ENCODE results near the gene KAT6B.

The KAT6B gene

DNA sequence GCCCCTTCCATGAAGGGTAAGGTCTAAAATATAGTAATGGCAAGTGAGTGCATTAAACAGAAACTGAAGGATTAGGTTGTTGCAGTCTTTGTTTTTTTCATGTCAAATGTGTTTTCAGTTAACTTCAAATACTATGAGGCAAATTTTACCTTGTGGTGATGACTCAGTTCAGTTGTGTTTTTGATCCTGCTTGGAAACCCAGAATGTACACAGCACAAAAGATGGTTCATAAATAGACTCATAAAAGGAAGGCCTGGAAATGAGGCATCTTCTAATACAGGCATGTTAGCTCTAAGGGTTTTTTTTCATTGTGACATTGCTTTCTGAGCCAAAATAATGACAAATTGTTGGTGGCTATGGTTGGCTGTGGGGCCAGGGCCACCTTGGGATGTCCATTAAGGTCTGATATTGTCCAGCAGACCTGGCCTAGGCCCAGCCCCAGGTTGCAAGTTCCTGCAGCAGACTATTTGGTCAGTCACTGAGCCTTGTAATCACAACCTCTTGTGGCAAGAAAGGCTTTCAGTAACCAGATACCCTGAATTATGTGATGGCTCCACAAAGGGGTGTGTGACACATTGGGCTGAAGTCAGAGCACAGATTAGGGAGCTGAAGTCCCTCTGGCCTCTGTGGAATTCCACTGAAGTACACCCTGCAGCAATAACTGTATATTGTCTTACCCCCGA lies 216.0 kb downstream of the KAT6B start:
- TF ChIP-seq, protein P1, sequence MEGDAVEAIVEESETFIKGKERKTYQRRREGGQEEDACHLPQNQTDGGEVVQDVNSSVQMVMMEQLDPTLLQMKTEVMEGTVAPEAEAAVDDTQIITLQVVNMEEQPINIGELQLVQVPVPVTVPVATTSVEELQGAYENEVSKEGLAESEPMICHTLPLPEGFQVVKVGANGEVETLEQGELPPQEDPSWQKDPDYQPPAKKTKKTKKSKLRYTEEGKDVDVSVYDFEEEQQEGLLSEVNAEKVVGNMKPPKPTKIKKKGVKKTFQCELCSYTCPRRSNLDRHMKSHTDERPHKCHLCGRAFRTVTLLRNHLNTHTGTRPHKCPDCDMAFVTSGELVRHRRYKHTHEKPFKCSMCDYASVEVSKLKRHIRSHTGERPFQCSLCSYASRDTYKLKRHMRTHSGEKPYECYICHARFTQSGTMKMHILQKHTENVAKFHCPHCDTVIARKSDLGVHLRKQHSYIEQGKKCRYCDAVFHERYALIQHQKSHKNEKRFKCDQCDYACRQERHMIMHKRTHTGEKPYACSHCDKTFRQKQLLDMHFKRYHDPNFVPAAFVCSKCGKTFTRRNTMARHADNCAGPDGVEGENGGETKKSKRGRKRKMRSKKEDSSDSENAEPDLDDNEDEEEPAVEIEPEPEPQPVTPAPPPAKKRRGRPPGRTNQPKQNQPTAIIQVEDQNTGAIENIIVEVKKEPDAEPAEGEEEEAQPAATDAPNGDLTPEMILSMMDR (conservative IDR thresholded peaks at IDR 0.05; ENCODE audit: low read depth, low read length), result no peak
- Histone ChIP-seq H3K4me1 (ENCODE audit: low read depth, poor library complexity, severe bottlenecking) (no peaks in the 10 kb centered on the region), H3K9ac (no peak overlapping the region), H3K4me3 (IDR thresholded peaks at IDR 0.05; ENCODE audit: insufficient read depth, low read depth, low read length) (no peak overlapping the region), H2AFZ (ENCODE audit: low read depth) (no peak overlapping the region), H3K27ac (no peak overlapping the region), H3K4me2 (no peak overlapping the region), H3K79me2 (ENCODE audit: insufficient read depth, low read depth) (no peaks in the 10 kb centered on the region), H3K27me3 (ENCODE audit: insufficient read depth, low read depth) (no peaks in the 10 kb centered on the region), H3K36me3 (ENCODE audit: insufficient read depth) (no peaks in the 10 kb centered on the region), H4K20me1 (ENCODE audit: insufficient read depth) (no peaks in the 10 kb centered on the region)

- TF ChIP-seq, protein P1 (conservative IDR thresholded peaks at IDR 0.05; ENCODE audit: low read depth, low read length), result no peak
- H3K9ac ChIP-seq, result no peak overlapping the region
- H3K27ac ChIP-seq, result no peak overlapping the region
- no peaks in the 10 kb centered on the region for H3K79me2 ChIP-seq (ENCODE audit: insufficient read depth, low read depth)
- H3K4me3 ChIP-seq (IDR thresholded peaks at IDR 0.05; ENCODE audit: insufficient read depth, low read depth, low read length), result no peak overlapping the region
- H2AFZ ChIP-seq (ENCODE audit: low read depth), result no peak overlapping the region
- no peaks in the 10 kb centered on the region for H3K27me3 ChIP-seq (ENCODE audit: insufficient read depth, low read depth)
- no peaks in the 10 kb centered on the region for H3K36me3 ChIP-seq (ENCODE audit: insufficient read depth)
- no peaks in the 10 kb centered on the region for H4K20me1 ChIP-seq (ENCODE audit: insufficient read depth)
- no peaks in the 10 kb centered on the region for H3K4me1 ChIP-seq (ENCODE audit: low read depth, poor library complexity, severe bottlenecking)
- no peak overlapping the region for H3K4me2 ChIP-seq
These were observed 217.1 kb downstream of the KAT6B start for GRCh38 chr10:75043256-75044131.

DNA sequence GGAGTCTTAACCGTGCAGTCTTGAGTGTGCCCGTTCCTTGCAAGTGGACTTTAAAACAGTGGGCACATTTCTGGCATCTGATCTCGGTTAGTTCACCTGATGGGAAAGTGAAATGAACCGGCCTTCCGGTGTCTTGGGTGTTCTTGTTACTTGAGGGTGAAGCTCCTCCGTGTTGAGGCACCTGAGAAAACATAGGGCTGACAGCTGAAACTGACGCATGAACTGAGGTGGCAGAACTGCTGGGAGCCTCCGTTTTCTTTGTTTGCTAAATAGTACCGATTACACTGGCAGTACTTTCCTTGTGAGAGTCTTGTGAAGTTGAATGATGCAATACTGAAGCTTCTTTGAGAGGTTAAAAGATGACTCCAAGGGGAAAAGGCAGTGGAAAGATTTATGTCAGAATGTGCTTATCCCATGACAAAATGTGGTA lies 222.3 kb downstream of the KAT6B start:
- Histone ChIP-seq H3K79me2 (ENCODE audit: insufficient read depth, low read depth) (no peaks in the 10 kb centered on the region), H3K27me3 (ENCODE audit: insufficient read depth, low read depth) (no peaks in the 10 kb centered on the region), H3K27ac (no peak overlapping the region), H3K4me3 (IDR thresholded peaks at IDR 0.05; ENCODE audit: insufficient read depth, low read depth, low read length) (no peak overlapping the region), H3K4me2 (no peak overlapping the region), H3K9ac (no peak overlapping the region), H2AFZ (ENCODE audit: low read depth) (no peak overlapping the region), H3K4me1 (ENCODE audit: low read depth, poor library complexity, severe bottlenecking) (no peaks in the 10 kb centered on the region), H4K20me1 (ENCODE audit: insufficient read depth) (no peaks in the 10 kb centered on the region), H3K36me3 (ENCODE audit: insufficient read depth) (no peaks in the 10 kb centered on the region)
- TF ChIP-seq, protein P1 (conservative IDR thresholded peaks at IDR 0.05; ENCODE audit: low read depth, low read length), result no peak

DNA sequence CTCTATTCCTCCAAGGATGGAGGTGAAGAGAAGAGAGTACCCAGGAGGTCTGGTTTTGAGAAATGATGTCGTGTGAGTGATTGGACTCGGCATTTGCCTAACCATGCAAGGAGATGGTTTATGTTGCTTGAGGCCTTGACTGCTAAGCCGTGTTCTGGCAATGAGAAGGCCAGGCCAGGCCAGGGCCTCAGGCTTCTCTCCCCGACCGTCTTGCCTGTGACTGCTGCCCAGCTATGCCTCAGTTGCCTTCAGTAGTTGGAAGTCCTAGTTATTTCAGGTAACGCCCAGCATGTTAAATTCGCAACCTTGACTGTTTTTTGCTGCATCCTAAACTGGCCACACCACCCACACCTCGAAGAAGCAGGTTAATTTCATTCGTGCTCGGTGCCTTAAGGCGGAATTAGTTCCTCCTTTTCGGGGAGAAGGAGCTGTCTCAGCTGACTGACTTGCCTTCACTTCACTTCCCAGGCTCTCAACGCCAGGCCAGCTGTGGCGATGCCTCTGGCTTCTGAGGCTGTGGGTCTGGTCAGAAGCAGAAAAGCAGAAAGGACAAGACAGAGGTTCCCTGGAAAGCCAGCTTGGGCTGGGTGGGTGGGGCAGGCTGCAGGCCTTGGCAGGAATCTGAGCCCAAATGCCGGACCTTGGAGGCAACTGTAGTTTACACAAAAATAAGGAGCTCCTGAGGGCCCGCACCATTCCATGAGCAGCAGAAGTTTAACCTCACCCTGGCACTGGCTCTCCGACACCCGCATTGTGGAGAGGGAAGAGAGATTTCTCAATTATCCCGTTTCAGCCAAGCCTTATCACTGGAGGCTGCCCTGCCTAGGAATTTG lies 223.1 kb downstream of the KAT6B start:
- TF ChIP-seq, protein P1 (conservative IDR thresholded peaks at IDR 0.05; ENCODE audit: low read depth, low read length), result no peak
- no peaks in the 10 kb centered on the region for H4K20me1 ChIP-seq (ENCODE audit: insufficient read depth)
- no peak overlapping the region for H3K4me2 ChIP-seq
- H3K27me3 ChIP-seq (ENCODE audit: insufficient read depth, low read depth), result no peaks in the 10 kb centered on the region
- no peak overlapping the region for H3K27ac ChIP-seq
- H2AFZ ChIP-seq (ENCODE audit: low read depth), result no peak overlapping the region
- H3K79me2 ChIP-seq (ENCODE audit: insufficient read depth, low read depth), result no peaks in the 10 kb centered on the region
- no peak overlapping the region for H3K9ac ChIP-seq
- no peaks in the 10 kb centered on the region for H3K4me1 ChIP-seq (ENCODE audit: low read depth, poor library complexity, severe bottlenecking)
- no peaks in the 10 kb centered on the region for H3K36me3 ChIP-seq (ENCODE audit: insufficient read depth)
- H3K4me3 ChIP-seq (IDR thresholded peaks at IDR 0.05; ENCODE audit: insufficient read depth, low read depth, low read length), result no peak overlapping the region

Data from KMS-11 (cell line).